ENCODE results near the gene TMEM128.
"Not testable (repeated sequence)": the region's sequence is repeated elsewhere in the genome, so short reads cannot be mapped to it uniquely, and the experiment has no call there.

TMEM128 gene

GRCh38 chr4:4217113-4217512, 30.9 kb downstream of the TMEM128 start:
- Histone ChIP-seq H3K36me3 (ENCODE audit: control insufficient read depth, insufficient read depth, low read length) (no peaks in the 10 kb centered on the region), H3K27me3 (ENCODE audit: control insufficient read depth, insufficient read depth, low read length) (peaks cover 3% of the 10 kb centered on the region), H3K4me3 (ENCODE audit: low read depth, low read length) (no peak overlapping the region), H3K9ac (ENCODE audit: low read depth, low read length) (no peak overlapping the region), H3K4me1 (ENCODE audit: control insufficient read depth, insufficient read depth, low read length) (peaks cover 2% of the 10 kb centered on the region), H3K9me3 (ENCODE audit: control insufficient read depth, insufficient read depth, low read length) (no peaks in the 10 kb centered on the region)

GRCh38 chr4:4216648-4217047, 31.4 kb downstream of the TMEM128 start:
- H3K4me3 ChIP-seq (ENCODE audit: low read depth, low read length), result no peak overlapping the region
- H3K4me1 ChIP-seq (ENCODE audit: control insufficient read depth, insufficient read depth, low read length), result peaks cover 2% of the 10 kb centered on the region
- no peaks in the 10 kb centered on the region for H3K36me3 ChIP-seq (ENCODE audit: control insufficient read depth, insufficient read depth, low read length)
- H3K9me3 ChIP-seq (ENCODE audit: control insufficient read depth, insufficient read depth, low read length), result no peaks in the 10 kb centered on the region
- H3K27me3 ChIP-seq (ENCODE audit: control insufficient read depth, insufficient read depth, low read length), result no peaks in the 10 kb centered on the region
- no peak overlapping the region for H3K9ac ChIP-seq (ENCODE audit: low read depth, low read length)

- not testable (repeated sequence) for H3K4me1 ChIP-seq (ENCODE audit: control insufficient read depth, insufficient read depth, low read length); H3K9me3 ChIP-seq (ENCODE audit: control insufficient read depth, insufficient read depth, low read length); H3K9ac ChIP-seq (ENCODE audit: low read depth, low read length); H3K36me3 ChIP-seq (ENCODE audit: control insufficient read depth, insufficient read depth, low read length); H3K27me3 ChIP-seq (ENCODE audit: control insufficient read depth, insufficient read depth, low read length); H3K4me3 ChIP-seq (ENCODE audit: low read depth, low read length)
These were observed 34.3 kb downstream of the TMEM128 start for GRCh38 chr4:4213674-4214073.

- H3K27me3 ChIP-seq (ENCODE audit: control insufficient read depth, insufficient read depth, low read length), result no peaks in the 10 kb centered on the region
- H3K9ac ChIP-seq (ENCODE audit: low read depth, low read length), result no peak overlapping the region
- no peaks in the 10 kb centered on the region for H3K9me3 ChIP-seq (ENCODE audit: control insufficient read depth, insufficient read depth, low read length)
- peaks cover 2% of the 10 kb centered on the region for H3K4me1 ChIP-seq (ENCODE audit: control insufficient read depth, insufficient read depth, low read length)
- H3K4me3 ChIP-seq (ENCODE audit: low read depth, low read length), result no peak overlapping the region
- H3K36me3 ChIP-seq (ENCODE audit: control insufficient read depth, insufficient read depth, low read length), result no peaks in the 10 kb centered on the region
These were observed 41.8 kb downstream of the TMEM128 start for GRCh38 chr4:4206204-4206603.

GRCh38 chr4:4204401-4204745, 43.6 kb downstream of the TMEM128 start:
- no peak overlapping the region for H3K9ac ChIP-seq (ENCODE audit: low read depth, low read length)
- H3K36me3 ChIP-seq (ENCODE audit: control insufficient read depth, insufficient read depth, low read length), result no peaks in the 10 kb centered on the region

GRCh38 chr4:4203688-4204400, 44.2 kb downstream of the TMEM128 start:
- H3K9me3 ChIP-seq (ENCODE audit: control insufficient read depth, insufficient read depth, low read length), result no peaks in the 10 kb centered on the region
- no peak overlapping the region for H3K9ac ChIP-seq (ENCODE audit: low read depth, low read length)
- H3K4me3 ChIP-seq (ENCODE audit: low read depth, low read length), result no peak overlapping the region
- peaks cover 2% of the 10 kb centered on the region for H3K4me1 ChIP-seq (ENCODE audit: control insufficient read depth, insufficient read depth, low read length)
- H3K27me3 ChIP-seq (ENCODE audit: control insufficient read depth, insufficient read depth, low read length), result no peaks in the 10 kb centered on the region
- H3K36me3 ChIP-seq (ENCODE audit: control insufficient read depth, insufficient read depth, low read length), result no peaks in the 10 kb centered on the region

More at GRCh38 chr4:4204401-4204745, 43.6 kb downstream of the TMEM128 start:
- H3K4me1 ChIP-seq (ENCODE audit: control insufficient read depth, insufficient read depth, low read length), result peaks cover 2% of the 10 kb centered on the region
- no peaks in the 10 kb centered on the region for H3K27me3 ChIP-seq (ENCODE audit: control insufficient read depth, insufficient read depth, low read length)
- H3K9me3 ChIP-seq (ENCODE audit: control insufficient read depth, insufficient read depth, low read length), result no peaks in the 10 kb centered on the region
- H3K4me3 ChIP-seq (ENCODE audit: low read depth, low read length), result no peak overlapping the region

GRCh38 chr4:4202510-4202909, 45.5 kb downstream of the TMEM128 start:
- Histone ChIP-seq H3K27me3 (ENCODE audit: control insufficient read depth, insufficient read depth, low read length) (no peaks in the 10 kb centered on the region), H3K4me3 (ENCODE audit: low read depth, low read length) (no peak overlapping the region), H3K36me3 (ENCODE audit: control insufficient read depth, insufficient read depth, low read length) (no peaks in the 10 kb centered on the region), H3K9me3 (ENCODE audit: control insufficient read depth, insufficient read depth, low read length) (no peaks in the 10 kb centered on the region), H3K4me1 (ENCODE audit: control insufficient read depth, insufficient read depth, low read length) (peaks cover 2% of the 10 kb centered on the region), H3K9ac (ENCODE audit: low read depth, low read length) (no peak overlapping the region)

- Histone ChIP-seq H3K9ac (ENCODE audit: low read depth, low read length) (no peak overlapping the region), H3K36me3 (ENCODE audit: control insufficient read depth, insufficient read depth, low read length) (no peaks in the 10 kb centered on the region), H3K4me1 (ENCODE audit: control insufficient read depth, insufficient read depth, low read length) (peaks cover 2% of the 10 kb centered on the region), H3K27me3 (ENCODE audit: control insufficient read depth, insufficient read depth, low read length) (no peaks in the 10 kb centered on the region), H3K4me3 (ENCODE audit: low read depth, low read length) (no peak overlapping the region), H3K9me3 (ENCODE audit: control insufficient read depth, insufficient read depth, low read length) (no peaks in the 10 kb centered on the region)
These were observed 47.4 kb downstream of the TMEM128 start for GRCh38 chr4:4200624-4201023.

GRCh38 chr4:4195354-4195753, 52.7 kb downstream of the TMEM128 start:
- Histone ChIP-seq H3K4me3 (ENCODE audit: low read depth, low read length) (no peak overlapping the region), H3K9ac (ENCODE audit: low read depth, low read length) (no peak overlapping the region), H3K9me3 (ENCODE audit: control insufficient read depth, insufficient read depth, low read length) (no peaks in the 10 kb centered on the region), H3K36me3 (ENCODE audit: control insufficient read depth, insufficient read depth, low read length) (no peaks in the 10 kb centered on the region), H3K4me1 (ENCODE audit: control insufficient read depth, insufficient read depth, low read length) (no peaks in the 10 kb centered on the region), H3K27me3 (ENCODE audit: control insufficient read depth, insufficient read depth, low read length) (no peaks in the 10 kb centered on the region)

- not testable (repeated sequence) for H3K27me3 ChIP-seq (ENCODE audit: control insufficient read depth, insufficient read depth, low read length); H3K4me1 ChIP-seq (ENCODE audit: control insufficient read depth, insufficient read depth, low read length); H3K9ac ChIP-seq (ENCODE audit: low read depth, low read length); H3K9me3 ChIP-seq (ENCODE audit: control insufficient read depth, insufficient read depth, low read length); H3K4me3 ChIP-seq (ENCODE audit: low read depth, low read length); H3K36me3 ChIP-seq (ENCODE audit: control insufficient read depth, insufficient read depth, low read length)
These were observed 59.5 kb downstream of the TMEM128 start for GRCh38 chr4:4188557-4188956.

Data from iPS-15b (cell line).